Colonic mucosa (tissue), 4 donors: Measurements from ENCODE around the gene FAM120A. TPM values are rescaled to one million over a fixed set of nuclear protein-coding genes. Genes with fewer than 3 reads are reported as not detected.

ENCODE experiments used
- DNase-seq: peaks from one replicate; pipeline ENCODE4 v3.0.0-alpha.2; 2020
- H3K27ac ChIP-seq: fragments of 200-600 bp; one replicate; pipeline ENCODE4 v1.8.0; 2021
- H3K27me3 ChIP-seq: fragments of 200-600 bp; one replicate; pipeline ENCODE4 v1.8.0; 2021
- H3K36me3 ChIP-seq: fragments of 200-600 bp; one replicate; pipeline ENCODE4 v1.8.0; 2021
- H3K4me1 ChIP-seq: fragments of 200-600 bp; one replicate; pipeline ENCODE4 v1.8.0; 2021; ENCODE audit warnings: mild to moderate bottlenecking
- H3K4me3 ChIP-seq: fragments of 200-600 bp; one replicate; pipeline ENCODE4 v1.8.0; 2021
- H3K9ac ChIP-seq, 2 donors: one replicate each; pipeline ENCODE4 v1.7.0; 2013; ENCODE audit warnings: control low read depth in 2 of 2, low read depth in 2 of 2, low read length in 2 of 2
- H3K9me3 ChIP-seq: fragments of 200-600 bp; one replicate; pipeline ENCODE4 v1.8.0; 2021
- intact Hi-C: fragments of 100-400 bp; cut with DNase I; formaldehyde crosslinking; loops from one replicate; pipeline ENCODE4 v1.14.1; 2022
- total RNA-seq, 2 donors: library from RNA; stranded (reverse); fragmentation: NEBNext Ultra II Directional in 1 of 2; extraction: Animal tissue kit (Norgen Biotek cat#: 25700) in 1 of 2; gene quantifications; one replicate each; pipeline ENCODE4 v1.2.1, GENCODE V29; 2021
- TF ChIP-seq, protein P1 (sequence below): fragments of 200-600 bp; IDR thresholded peaks from one replicate; pipeline ENCODE4 v1.8.0; 2022; ENCODE audit warnings: antibody characterized with exemption, mild to moderate bottlenecking
- donor health status: healthy.
- donor health status: DM: no; HTN: no; CAD: no.
- donor health status: DM: no; HTN: no; CAD: no.

The FAM120A gene
- total RNA-seq, 2 donors from 2014 or later: 246 to 264 TPM

- Histone ChIP-seq H3K4me1 (peaks cover 6% of the 10 kb centered on the region), H3K9ac (no peak overlapping the region), H3K27me3 (no peaks in the 10 kb centered on the region), H3K27ac (no peak overlapping the region), H3K36me3 (no peaks in the 10 kb centered on the region), H3K4me3 (no peak overlapping the region), H3K9me3 (no peaks in the 10 kb centered on the region)
- intact Hi-C loops: no loop called here
- no peak for DNase-seq
- TF ChIP-seq, protein P1, sequence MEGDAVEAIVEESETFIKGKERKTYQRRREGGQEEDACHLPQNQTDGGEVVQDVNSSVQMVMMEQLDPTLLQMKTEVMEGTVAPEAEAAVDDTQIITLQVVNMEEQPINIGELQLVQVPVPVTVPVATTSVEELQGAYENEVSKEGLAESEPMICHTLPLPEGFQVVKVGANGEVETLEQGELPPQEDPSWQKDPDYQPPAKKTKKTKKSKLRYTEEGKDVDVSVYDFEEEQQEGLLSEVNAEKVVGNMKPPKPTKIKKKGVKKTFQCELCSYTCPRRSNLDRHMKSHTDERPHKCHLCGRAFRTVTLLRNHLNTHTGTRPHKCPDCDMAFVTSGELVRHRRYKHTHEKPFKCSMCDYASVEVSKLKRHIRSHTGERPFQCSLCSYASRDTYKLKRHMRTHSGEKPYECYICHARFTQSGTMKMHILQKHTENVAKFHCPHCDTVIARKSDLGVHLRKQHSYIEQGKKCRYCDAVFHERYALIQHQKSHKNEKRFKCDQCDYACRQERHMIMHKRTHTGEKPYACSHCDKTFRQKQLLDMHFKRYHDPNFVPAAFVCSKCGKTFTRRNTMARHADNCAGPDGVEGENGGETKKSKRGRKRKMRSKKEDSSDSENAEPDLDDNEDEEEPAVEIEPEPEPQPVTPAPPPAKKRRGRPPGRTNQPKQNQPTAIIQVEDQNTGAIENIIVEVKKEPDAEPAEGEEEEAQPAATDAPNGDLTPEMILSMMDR: no peak
Measured at GRCh38 chr9:93573516-93573828, 122.0 kb downstream of the FAM120A start.

DNA sequence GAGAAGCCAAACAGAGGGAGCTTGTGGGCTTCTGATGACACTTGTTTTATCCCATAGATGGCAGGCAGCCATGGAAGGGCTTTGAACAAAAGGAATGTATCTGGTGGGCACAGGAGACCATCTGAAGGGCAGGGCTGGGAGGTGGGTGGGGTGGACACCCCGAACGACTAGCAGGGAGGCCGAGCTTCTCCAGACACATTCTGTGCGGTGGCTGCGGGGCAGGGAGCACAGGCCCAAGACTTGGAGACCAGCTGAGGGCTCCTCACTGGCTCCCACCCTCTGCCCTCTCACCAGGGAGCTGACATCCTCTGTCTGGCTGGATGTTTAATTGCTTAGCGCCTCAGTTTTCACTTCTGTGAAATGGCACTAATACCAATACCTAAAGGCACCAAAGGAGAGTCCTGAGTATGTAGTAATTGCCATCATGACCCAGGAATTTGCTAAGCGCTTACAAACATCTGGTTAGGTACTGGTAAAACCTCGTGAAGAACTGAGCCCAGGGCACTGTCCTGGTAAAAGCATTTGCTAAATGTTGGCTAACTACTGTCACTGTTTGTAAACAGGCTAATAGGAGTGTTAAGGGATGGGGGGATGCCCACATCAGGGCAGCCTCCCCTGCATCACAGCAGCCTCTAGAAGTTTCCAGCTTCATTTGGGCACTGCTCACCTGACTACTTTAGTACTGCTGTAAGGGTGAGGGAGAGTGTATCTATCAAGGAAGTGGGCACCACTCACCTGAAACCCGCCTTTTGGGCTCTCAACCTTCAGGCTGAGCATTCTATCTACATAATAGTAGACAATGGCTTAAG is 122.8 kb downstream of the FAM120A start:
- TF ChIP-seq, protein P1: no peak
- no peaks in the 10 kb centered on the region for H3K36me3 ChIP-seq
- H3K4me3 ChIP-seq: no peak overlapping the region
- no peaks in the 10 kb centered on the region for H3K9me3 ChIP-seq
- intact Hi-C loops: no loop called here
- H3K27ac ChIP-seq: no peak overlapping the region
- no peak for DNase-seq
- no peaks in the 10 kb centered on the region for H3K27me3 ChIP-seq
- peaks cover 6% of the 10 kb centered on the region for H3K4me1 ChIP-seq
- no peak overlapping the region for H3K9ac ChIP-seq

DNA sequence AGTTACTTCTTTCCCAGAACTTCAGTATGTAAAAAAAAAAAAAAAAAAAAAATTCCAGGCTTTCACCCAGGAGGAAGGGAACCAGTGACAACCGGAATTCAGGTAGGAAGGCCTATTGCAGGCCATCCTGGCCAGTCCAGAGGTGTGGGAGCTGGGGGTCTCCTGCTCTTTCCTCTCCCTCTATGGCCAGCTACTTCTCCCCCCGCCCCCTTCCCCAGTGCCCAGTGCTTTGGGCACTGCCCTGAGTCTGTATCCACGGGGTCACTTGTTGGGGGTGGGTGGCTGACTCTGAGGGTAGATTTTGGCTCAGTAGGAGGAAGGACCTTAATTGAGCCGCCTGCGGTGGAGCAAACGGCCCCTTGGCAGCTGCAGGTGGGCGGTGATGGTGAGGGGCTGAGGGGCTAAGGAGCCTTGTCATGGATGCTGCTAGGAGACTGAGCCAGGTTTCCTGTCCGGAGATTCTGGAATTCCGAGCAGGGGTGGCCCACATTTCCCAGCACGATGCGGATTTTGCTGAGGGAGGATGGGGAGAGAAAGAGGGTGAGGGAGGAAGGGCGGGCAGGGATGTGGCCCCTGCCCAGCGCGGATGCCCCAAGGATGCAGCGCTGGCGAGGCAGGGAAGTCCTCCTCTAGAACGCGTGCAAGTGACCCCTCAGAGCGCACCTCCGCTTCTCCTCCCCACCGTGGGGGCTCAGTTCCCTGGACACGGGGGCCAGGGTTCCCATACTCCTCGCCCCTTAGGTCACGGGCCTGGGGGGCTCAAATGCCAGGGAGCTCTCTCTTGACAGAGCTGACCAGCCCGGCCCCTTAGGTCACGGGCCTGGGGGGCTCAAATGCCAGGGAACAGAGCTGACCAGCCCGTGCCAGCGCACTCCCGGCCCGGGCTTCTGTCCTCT is 123.7 kb downstream of the FAM120A start:
- peak overlapping the region; percentile 71 for H3K4me3 ChIP-seq
- intact Hi-C loops: no loop called here
- no peak for DNase-seq

DNA sequence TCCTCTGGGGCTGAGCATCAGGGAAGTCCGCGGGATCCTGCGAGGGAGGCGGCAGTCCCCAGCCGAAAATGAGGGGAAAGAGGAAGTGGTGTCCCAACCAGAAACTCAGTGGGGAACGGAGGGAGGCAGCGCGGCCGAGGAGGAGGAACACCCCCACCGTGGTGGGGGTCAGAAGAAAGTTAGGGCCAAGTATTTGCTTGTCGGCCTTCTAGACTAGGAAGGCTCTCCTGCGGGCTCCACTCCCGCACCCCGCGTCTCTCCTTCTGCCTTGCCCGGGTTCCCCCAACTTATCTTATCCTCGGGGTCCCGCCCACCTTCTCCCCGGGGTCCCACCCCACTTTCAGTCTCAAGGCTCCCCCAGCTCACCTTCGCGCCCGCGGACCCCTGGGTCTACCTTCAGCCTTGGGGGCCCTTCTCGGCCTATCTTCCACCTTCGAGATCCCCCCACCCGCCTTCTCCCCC is 124.3 kb downstream of the FAM120A start:
- Histone ChIP-seq H3K27ac (peak overlapping the region; percentile 71), H3K4me3 (peak overlapping the region; percentile 71), H3K9ac (peak overlapping the region; percentile 84 to 87), H3K9me3 (no peaks in the 10 kb centered on the region), H3K4me1 (peaks cover 6% of the 10 kb centered on the region), H3K36me3 (no peaks in the 10 kb centered on the region), H3K27me3 (no peaks in the 10 kb centered on the region)
- TF ChIP-seq, protein P1: no peak
- peak; percentile 54 for DNase-seq
- intact Hi-C loops: no loop called here

More for the DNA sequence above, 123.7 kb downstream of the FAM120A start:
- no peaks in the 10 kb centered on the region for H3K36me3 ChIP-seq
- H3K4me1 ChIP-seq: peaks cover 6% of the 10 kb centered on the region
- no peaks in the 10 kb centered on the region for H3K9me3 ChIP-seq
- TF ChIP-seq, protein P1: no peak
- no peaks in the 10 kb centered on the region for H3K27me3 ChIP-seq
- peak overlapping the region; percentile 71 for H3K27ac ChIP-seq
- H3K9ac ChIP-seq: peak overlapping the region; percentile 84 to 87

DNA sequence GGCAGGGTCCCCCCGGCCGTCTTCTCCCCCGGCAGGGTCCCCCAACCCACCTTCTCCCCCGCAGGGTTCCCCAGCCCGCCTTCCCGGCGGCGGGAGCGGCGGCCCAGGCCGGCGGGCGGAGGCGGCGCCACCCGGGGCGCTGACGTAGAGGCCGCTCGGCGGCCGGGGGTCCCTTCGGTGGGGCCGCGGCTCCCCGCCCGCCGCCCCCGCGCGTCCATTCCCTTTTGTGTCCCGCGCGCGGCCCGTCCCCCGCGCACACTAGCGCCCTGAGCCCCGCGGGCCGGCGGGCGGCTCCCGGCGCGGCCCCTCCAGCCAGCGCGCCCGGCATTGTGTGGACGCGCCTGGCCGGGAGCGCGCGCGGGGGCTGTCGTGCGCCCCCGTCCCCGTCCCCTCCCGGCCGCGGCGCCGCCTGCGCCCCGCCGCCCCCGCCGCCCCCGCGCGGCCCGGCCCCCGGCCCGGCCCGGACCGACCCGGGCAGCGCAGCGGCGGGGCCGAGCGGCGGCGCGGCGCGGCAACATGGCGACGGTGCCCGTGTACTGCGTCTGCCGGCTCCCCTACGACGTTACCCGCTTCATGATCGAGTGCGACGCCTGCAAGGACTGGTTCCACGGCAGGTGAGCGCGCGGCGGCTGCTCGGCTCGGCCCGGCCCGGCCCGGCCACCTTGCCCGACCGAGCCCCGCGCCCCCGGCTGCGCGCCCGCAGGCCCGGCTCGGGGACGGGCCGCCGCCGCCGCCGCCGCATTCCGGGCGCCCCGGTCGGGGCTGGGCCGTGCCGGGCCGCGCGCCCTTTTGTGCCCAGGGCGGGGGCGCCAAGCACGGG is 125.0 kb downstream of the FAM120A start, which contains the start of gene PHF2:
Gene PHF2, plus strand, starts transcription at position 327 of the 820 bp plus-strand sequence. Its CDS starts 190 bp downstream, at position 517.
- Histone ChIP-seq H3K4me1 (peaks cover 10% of the 10 kb centered on the region), H3K27ac (peak within 1 kb of the TSS; percentile 71), H3K4me3 (peak within 1 kb of the TSS; percentile 74), H3K9ac (peak within 1 kb of the TSS; percentile 84 to 90), H3K36me3 (no peaks in the 10 kb centered on the region), H3K27me3 (no peaks in the 10 kb centered on the region), H3K9me3 (no peaks in the 10 kb centered on the region)
- intact Hi-C loops: no loop called here
- DNase-seq: no peak
- TF ChIP-seq, protein P1: no peak
